Vagina (tissue), 2 donors: ENCODE data around the gene PIK3R1.

Source experiments
- POLR2A ChIP-seq, 2 donors: fragments of 450-650 bp; IDR thresholded peaks; one replicate each; pipeline ENCODE4 v1.6.1; 2017; ENCODE audit warnings: antibody characterized with exemption in 2 of 2, mild to moderate bottlenecking in 2 of 2, moderate library complexity in 2 of 2
- POLR2AphosphoS5 ChIP-seq, 2 donors: sonication (generic); formaldehyde crosslinking; IDR thresholded peaks; one replicate each; pipeline ENCODE4 v1.9.0; 2017; ENCODE audit warnings: antibody characterized with exemption in 2 of 2, mild to moderate bottlenecking in 2 of 2, low read depth in 1 of 2; ENCODE audit not compliant: insufficient read depth in 1 of 2
- TF ChIP-seq, protein P1 (sequence below), 3 experiments: fragments of 450-650 bp in 2 of 3; fragments of 200-600 bp in 1 of 3; sonication (generic) in 1 of 3; IDR thresholded peaks; one replicate each; pipeline ENCODE4 v1.5.1; 2017 to 2019; ENCODE audit warnings: antibody characterized with exemption in 3 of 3, mild to moderate bottlenecking in 2 of 3, moderate library complexity in 2 of 3

DNA sequence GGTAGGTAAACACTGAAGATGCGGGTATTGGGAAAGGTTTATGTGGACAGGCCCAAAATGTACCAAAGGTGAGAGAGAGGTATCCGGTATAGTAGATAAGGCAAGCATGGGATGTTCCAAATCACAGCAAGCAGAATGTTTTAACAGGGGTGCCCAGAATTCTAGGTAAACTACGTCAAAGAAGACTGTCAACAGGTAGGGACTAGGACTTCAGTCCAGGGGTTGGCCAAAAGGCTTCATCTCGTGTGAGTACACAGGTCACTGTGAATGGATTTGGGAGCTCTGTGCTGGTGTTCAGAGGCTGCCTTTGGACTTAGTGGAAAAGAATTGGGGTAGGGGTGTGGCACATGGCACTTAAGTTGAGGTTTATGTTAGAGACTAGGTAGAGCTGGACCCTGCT lies 66.4 kb downstream of the PIK3R1 start:
- TF ChIP-seq POLR2AphosphoS5 (IDR thresholded peaks at IDR 0.05; ENCODE audit: insufficient read depth in 1 of 2, low read depth in 1 of 2): no peak
- TF ChIP-seq, protein P1, sequence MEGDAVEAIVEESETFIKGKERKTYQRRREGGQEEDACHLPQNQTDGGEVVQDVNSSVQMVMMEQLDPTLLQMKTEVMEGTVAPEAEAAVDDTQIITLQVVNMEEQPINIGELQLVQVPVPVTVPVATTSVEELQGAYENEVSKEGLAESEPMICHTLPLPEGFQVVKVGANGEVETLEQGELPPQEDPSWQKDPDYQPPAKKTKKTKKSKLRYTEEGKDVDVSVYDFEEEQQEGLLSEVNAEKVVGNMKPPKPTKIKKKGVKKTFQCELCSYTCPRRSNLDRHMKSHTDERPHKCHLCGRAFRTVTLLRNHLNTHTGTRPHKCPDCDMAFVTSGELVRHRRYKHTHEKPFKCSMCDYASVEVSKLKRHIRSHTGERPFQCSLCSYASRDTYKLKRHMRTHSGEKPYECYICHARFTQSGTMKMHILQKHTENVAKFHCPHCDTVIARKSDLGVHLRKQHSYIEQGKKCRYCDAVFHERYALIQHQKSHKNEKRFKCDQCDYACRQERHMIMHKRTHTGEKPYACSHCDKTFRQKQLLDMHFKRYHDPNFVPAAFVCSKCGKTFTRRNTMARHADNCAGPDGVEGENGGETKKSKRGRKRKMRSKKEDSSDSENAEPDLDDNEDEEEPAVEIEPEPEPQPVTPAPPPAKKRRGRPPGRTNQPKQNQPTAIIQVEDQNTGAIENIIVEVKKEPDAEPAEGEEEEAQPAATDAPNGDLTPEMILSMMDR (IDR thresholded peaks at IDR 0.05): no peak
- no peak for TF ChIP-seq POLR2A (IDR thresholded peaks at IDR 0.05)
